Endothelial cell of umbilical vein (primary cell): ENCODE results near the gene OR5K2. TPM values are rescaled to one million over a fixed set of nuclear protein-coding genes. Genes with fewer than 3 reads are reported as not detected.

ENCODE experiments used
- BruUV-seq: library from RNA; stranded (reverse); fragments of 400-500 nt; replicated peaks from 2 replicates; lab custom pipeline; 2021; lab: Mats Ljungman, UMichigan
- CTCF ChIA-PET: fragments of 300-600, 350-600 bp; sonication (Branson Sonifier 250); formaldehyde crosslinking; loops from one replicate; lab custom pipeline; 2021; ENCODE audit warnings: antibody characterized with exemption, inconsistent platforms; lab: Charles Lee
- POLR2A ChIA-PET: fragments of 300-600, 350-600 bp; sonication (Branson Sonifier 250); formaldehyde crosslinking; loops from one replicate; lab custom pipeline; 2021; ENCODE audit warnings: antibody characterized with exemption, inconsistent platforms; lab: Charles Lee
- DNase-seq: peaks from one replicate; pipeline ENCODE4 v3.0.0-alpha.2; 2011; ENCODE audit warnings: low read depth, low spot score
- FAIRE-seq: peaks from 2 replicates; lab custom pipeline; 2011; peaks lifted over from hg19 to GRCh38; lab: Jason Lieb, UNC
- H2AFZ ChIP-seq: 2 replicates; pipeline ENCODE4 v1.6.0; 2012; ENCODE audit warnings: low read depth, low read length, control low read depth, inconsistent platforms
- H3K27ac ChIP-seq: 2 replicates; pipeline ENCODE4 v1.5.1; 2011; ENCODE audit warnings: low read depth, mild to moderate bottlenecking, control low read depth, low read length, moderate library complexity; ENCODE audit not compliant: insufficient read depth
- H3K27me3 ChIP-seq, 2 experiments: 2 replicates each; pipeline versions ENCODE4 v1.6.0 to v1.6.1; 2011; ENCODE audit warnings: low read length in 2 of 2, mixed read lengths in 1 of 2; ENCODE audit not compliant: control insufficient read depth in 2 of 2, insufficient read depth in 2 of 2
- H3K36me3 ChIP-seq, 2 experiments: 2 replicates in 1 of 2; 3 replicates in 1 of 2; pipeline ENCODE4 v1.5.1; 2011; ENCODE audit warnings: low read length in 2 of 2, mild to moderate bottlenecking in 1 of 2, moderate library complexity in 1 of 2; ENCODE audit not compliant: control insufficient read depth in 2 of 2, insufficient read depth in 2 of 2; ENCODE audit errors: extremely low read depth in 1 of 2
- H3K4me1 ChIP-seq: 3 replicates; pipeline ENCODE4 v1.5.1; 2011; ENCODE audit warnings: mild to moderate bottlenecking, low read length; ENCODE audit not compliant: control insufficient read depth, insufficient read depth; ENCODE audit errors: extremely low read depth
- H3K4me2 ChIP-seq: 2 replicates; pipeline ENCODE4 v1.6.1; 2011; ENCODE audit warnings: low read length, control low read depth, mixed read lengths; ENCODE audit not compliant: insufficient read depth
- H3K4me3 ChIP-seq, 3 experiments: fragments of 200-600 bp in 1 of 3; sonication (generic), shearing (Covaris generic) in 1 of 3; replicated peaks in 1 of 3; 2 replicates each; pipeline ENCODE4 v1.5.1; 2011 to 2016; ENCODE audit warnings: control low read depth in 3 of 3, low read length in 3 of 3, mild to moderate bottlenecking in 2 of 3, inconsistent platforms in 1 of 3, low read depth in 1 of 3, moderate library complexity in 1 of 3; ENCODE audit not compliant: insufficient read depth in 1 of 3
- H3K79me2 ChIP-seq: 2 replicates; pipeline ENCODE4 v1.6.0; 2012; ENCODE audit warnings: low read length, inconsistent platforms; ENCODE audit not compliant: control insufficient read depth, insufficient read depth
- H3K9ac ChIP-seq: replicated peaks from 2 replicates; pipeline ENCODE3; 2011; ENCODE audit warnings: low read length, control low read depth; ENCODE audit not compliant: insufficient read depth; ENCODE audit errors: extremely low read depth
- H3K9me1 ChIP-seq: replicated peaks from 3 replicates; pipeline ENCODE4 v1.6.0; 2011; ENCODE audit warnings: mild to moderate bottlenecking, low read length; ENCODE audit not compliant: control insufficient read depth, insufficient read depth; ENCODE audit errors: extremely low read depth
- H3K9me3 ChIP-seq: replicated peaks from 2 replicates; pipeline ENCODE4 v1.5.1; 2012; ENCODE audit warnings: low read length, inconsistent platforms; ENCODE audit not compliant: control insufficient read depth, insufficient read depth
- H4K20me1 ChIP-seq: replicated peaks from 2 replicates; pipeline ENCODE3; 2011; ENCODE audit warnings: mild to moderate bottlenecking, low read length; ENCODE audit not compliant: control insufficient read depth, insufficient read depth; ENCODE audit errors: extremely low read depth
- EZH2 ChIP-seq: IDR thresholded peaks from 2 replicates; pipeline ENCODE4 v1.6.1; 2012; ENCODE audit warnings: borderline replicate concordance, low read depth, mild to moderate bottlenecking, moderate library complexity, low read length, inconsistent platforms; ENCODE audit not compliant: severe bottlenecking
- FOS ChIP-seq: IDR thresholded peaks from 2 replicates; pipeline ENCODE4 v1.6.1; 2011; ENCODE audit warnings: mild to moderate bottlenecking, low read length, moderate library complexity, borderline replicate concordance; ENCODE audit not compliant: insufficient read depth
- GATA2 ChIP-seq: IDR thresholded peaks from 2 replicates; pipeline ENCODE4 v1.7.0; 2011; ENCODE audit warnings: low read depth, mild to moderate bottlenecking, moderate library complexity, mixed read lengths, low read length; ENCODE audit not compliant: insufficient read length, insufficient read depth
- JUN ChIP-seq: IDR thresholded peaks from 2 replicates; pipeline ENCODE4 v1.6.1; 2011; ENCODE audit warnings: borderline replicate concordance, low read depth; ENCODE audit not compliant: insufficient read length, insufficient read depth
- MYC ChIP-seq: IDR thresholded peaks from one replicate; pipeline ENCODE4 v1.6.1; 2011; ENCODE audit warnings: mild to moderate bottlenecking, low read depth, low read length
- POLR2A ChIP-seq: IDR thresholded peaks from 2 replicates; pipeline ENCODE4 v1.6.1; 2012; ENCODE audit warnings: low read depth, mild to moderate bottlenecking, control low read depth, low read length
- POLR2AphosphoS5 ChIP-seq: IDR thresholded peaks from 2 replicates; pipeline ENCODE4 v1.6.1; 2012; ENCODE audit warnings: low read depth, mild to moderate bottlenecking, control low read depth, low read length, moderate library complexity; ENCODE audit not compliant: insufficient read depth
- dilution Hi-C: fragments of 300-500 bp; cut with MboI; formaldehyde crosslinking; loops from one replicate; pipeline ENCODE4 v1.15.0; 2019; ENCODE audit warnings: low sequenced_read_pairs; ENCODE audit not compliant: extremely low pct_ligation_motif_present
- intact Hi-C: fragments of 100-400 bp; cut with micrococcal nuclease; formaldehyde crosslinking; loops from one replicate; pipeline ENCODE4 v1.10.0; 2022
- polyA plus RNA-seq, 4 experiments: library from polyadenylated mRNA; depleted of rRNA in 3 of 4; stranded (reverse) in 3 of 4; unstranded in 1 of 4; fragments of >200 nt; gene quantifications; 2 replicates each; pipeline versions ENCODE4 v1.2.1 to v1.2.3, GENCODE V29; 2011 to 2012; ENCODE audit warnings: missing spikeins in 1 of 4
- total RNA-seq: library from RNA; stranded (reverse); gene quantifications from 2 replicates; pipeline ENCODE4 v1.2.3, GENCODE V29; 2021
- TF ChIP-seq, protein P1 (sequence below), 2 donors: IDR thresholded peaks; 1 replicate in 1 of 2; 2 replicates in 1 of 2; pipeline ENCODE4 v1.5.1; 2011; ENCODE audit warnings: low read length in 2 of 2, mild to moderate bottlenecking in 2 of 2, moderate library complexity in 2 of 2, control low read depth in 1 of 2, inconsistent platforms in 1 of 2, low read depth in 1 of 2; ENCODE audit not compliant: insufficient read depth in 1 of 2; ENCODE audit errors: extremely low read depth in 1 of 2
- TF ChIP-seq, protein P2 (sequence below): IDR thresholded peaks from 2 replicates; pipeline ENCODE4 v1.6.1; 2011; ENCODE audit not compliant: insufficient read depth, insufficient read length

OR5K2 gene
- total and polyA plus RNA-seq, 2 donors (not counting 3 experiments of a cell fraction or from before 2014, with no cell fraction given), result not detected

DNA sequence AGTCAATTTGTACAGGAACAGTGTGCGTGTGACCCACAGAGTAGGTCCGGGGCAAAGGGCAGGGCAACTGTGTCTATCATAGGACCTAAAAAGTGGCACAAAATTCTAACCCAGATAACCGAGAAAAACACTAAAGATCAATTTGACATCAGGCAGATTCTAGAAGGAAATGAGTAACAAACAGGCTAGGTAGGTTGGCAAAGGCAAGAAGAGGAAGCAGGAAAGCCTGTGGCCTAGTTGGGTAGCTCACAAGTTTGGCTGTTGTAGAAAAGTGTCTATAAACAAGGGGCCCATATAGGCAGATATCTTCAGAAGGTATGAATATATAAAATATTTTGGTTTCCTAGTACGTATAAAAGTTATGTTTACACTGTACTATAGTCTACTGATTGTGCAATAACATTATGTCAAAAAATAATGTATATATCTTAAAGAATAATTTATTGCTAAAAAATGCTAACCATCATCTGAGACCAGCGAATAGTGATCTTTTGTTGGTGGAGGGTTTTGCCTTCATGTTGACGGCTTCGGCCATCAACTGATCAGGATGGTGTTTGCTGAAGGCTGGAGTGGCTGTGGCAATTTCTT is 47.8 kb upstream of the OR5K2 start:
- DNase-seq, result no peak
- no peak overlapping the region for H3K4me3 ChIP-seq
- POLR2A ChIA-PET, result no interaction called here
- no peak overlapping the region for H3K9ac ChIP-seq
- no peaks in the 10 kb centered on the region for H3K9me3 ChIP-seq
- dilution Hi-C loops, result no loop called here
- H3K4me2 ChIP-seq, result no peak overlapping the region
- H4K20me1 ChIP-seq, result no peaks in the 10 kb centered on the region
- H2AFZ ChIP-seq, result no peak overlapping the region
- TF ChIP-seq, protein P1, sequence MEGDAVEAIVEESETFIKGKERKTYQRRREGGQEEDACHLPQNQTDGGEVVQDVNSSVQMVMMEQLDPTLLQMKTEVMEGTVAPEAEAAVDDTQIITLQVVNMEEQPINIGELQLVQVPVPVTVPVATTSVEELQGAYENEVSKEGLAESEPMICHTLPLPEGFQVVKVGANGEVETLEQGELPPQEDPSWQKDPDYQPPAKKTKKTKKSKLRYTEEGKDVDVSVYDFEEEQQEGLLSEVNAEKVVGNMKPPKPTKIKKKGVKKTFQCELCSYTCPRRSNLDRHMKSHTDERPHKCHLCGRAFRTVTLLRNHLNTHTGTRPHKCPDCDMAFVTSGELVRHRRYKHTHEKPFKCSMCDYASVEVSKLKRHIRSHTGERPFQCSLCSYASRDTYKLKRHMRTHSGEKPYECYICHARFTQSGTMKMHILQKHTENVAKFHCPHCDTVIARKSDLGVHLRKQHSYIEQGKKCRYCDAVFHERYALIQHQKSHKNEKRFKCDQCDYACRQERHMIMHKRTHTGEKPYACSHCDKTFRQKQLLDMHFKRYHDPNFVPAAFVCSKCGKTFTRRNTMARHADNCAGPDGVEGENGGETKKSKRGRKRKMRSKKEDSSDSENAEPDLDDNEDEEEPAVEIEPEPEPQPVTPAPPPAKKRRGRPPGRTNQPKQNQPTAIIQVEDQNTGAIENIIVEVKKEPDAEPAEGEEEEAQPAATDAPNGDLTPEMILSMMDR (IDR thresholded peaks at IDR 0.05; ENCODE audit: extremely low read depth in 1 of 2, insufficient read depth in 1 of 2, low read depth in 1 of 2, low read length in 2 of 2), result no peak
- H3K9me1 ChIP-seq, result no peaks in the 10 kb centered on the region
- no peak for FAIRE-seq
- no TSS peak for BruUV-seq
- no peaks in the 10 kb centered on the region for H3K4me1 ChIP-seq
- H3K27me3 ChIP-seq, result peaks cover 0 to 6% of the 10 kb centered on the region in 2 experiments
- CTCF ChIA-PET, result no interaction called here
- no peaks in the 10 kb centered on the region for H3K36me3 ChIP-seq
- intact Hi-C loops, result no loop called here
- H3K27ac ChIP-seq, result no peak overlapping the region
- no peaks in the 10 kb centered on the region for H3K79me2 ChIP-seq

DNA sequence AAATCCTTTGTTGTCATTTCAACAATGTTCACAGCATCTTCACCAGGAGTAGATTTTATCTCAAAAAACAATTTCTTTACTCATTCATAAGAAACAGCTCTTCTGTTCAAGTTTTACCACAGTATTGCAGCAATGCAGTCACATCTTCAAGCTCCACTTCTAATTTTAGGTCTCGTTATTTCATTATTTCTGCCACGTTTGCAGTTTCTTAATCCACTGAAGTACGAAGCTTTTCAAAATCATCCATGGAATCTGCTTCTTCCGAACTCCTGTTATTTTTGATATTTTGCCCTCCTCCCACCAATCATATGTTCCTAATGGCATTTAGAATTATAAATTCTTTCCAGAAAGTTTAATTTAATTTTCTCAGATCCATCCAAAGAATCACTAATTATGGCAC is 47.1 kb upstream of the OR5K2 start:
- no peaks in the 10 kb centered on the region for H3K79me2 ChIP-seq
- no peaks in the 10 kb centered on the region for H3K9me1 ChIP-seq
- intact Hi-C loops, result no loop called here
- H3K9ac ChIP-seq, result no peak overlapping the region
- H3K9me3 ChIP-seq, result no peaks in the 10 kb centered on the region
- no peaks in the 10 kb centered on the region for H4K20me1 ChIP-seq
- H2AFZ ChIP-seq, result no peak overlapping the region
- ChIA-PET CTCF (no interaction called here), POLR2A (no interaction called here)
- no TSS peak for BruUV-seq
- H3K4me1 ChIP-seq, result no peaks in the 10 kb centered on the region
- H3K27ac ChIP-seq, result no peak overlapping the region
- no peak for FAIRE-seq
- dilution Hi-C loops, result no loop called here
- TF ChIP-seq JUN (no peak), POLR2AphosphoS5 (no peak), FOS (no peak), EZH2 (no peak), GATA2 (no peak), MYC (no peak), POLR2A (no peak)
- TF ChIP-seq, protein P1 (IDR thresholded peaks at IDR 0.05; ENCODE audit: extremely low read depth in 1 of 2, insufficient read depth in 1 of 2, low read depth in 1 of 2, low read length in 2 of 2), result no peak
- TF ChIP-seq, protein P2, sequence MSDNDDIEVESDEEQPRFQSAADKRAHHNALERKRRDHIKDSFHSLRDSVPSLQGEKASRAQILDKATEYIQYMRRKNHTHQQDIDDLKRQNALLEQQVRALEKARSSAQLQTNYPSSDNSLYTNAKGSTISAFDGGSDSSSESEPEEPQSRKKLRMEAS, result no peak
- no peak overlapping the region for H3K4me3 ChIP-seq
- peaks cover 0 to 6% of the 10 kb centered on the region in 2 experiments for H3K27me3 ChIP-seq
- DNase-seq, result no peak
- no peak overlapping the region for H3K4me2 ChIP-seq
- no peaks in the 10 kb centered on the region for H3K36me3 ChIP-seq
